Peyer's patch (tissue), 4 donors: ENCODE results near the gene MCOLN2. TPM values are rescaled to one million over a fixed set of nuclear protein-coding genes. Genes with fewer than 3 reads are reported as not detected.

ENCODE experiments used
- DNase-seq, 3 donors: peaks; one replicate each; pipeline ENCODE4 v3.0.0-alpha.2; 2017 to 2019
- H3K27ac ChIP-seq, 4 donors: fragments of 200-600 bp; sonication (generic); one replicate each; pipeline ENCODE4 v1.5.1; 2016 to 2019
- H3K27me3 ChIP-seq, 2 donors: fragments of 200-600 bp; sonication (generic); one replicate each; pipeline ENCODE4 v1.5.1; 2019
- H3K36me3 ChIP-seq, 3 donors: fragments of 200-600 bp; sonication (generic); one replicate each; pipeline ENCODE4 v1.5.1; 2016 to 2019
- H3K4me1 ChIP-seq, 4 donors: fragments of 200-600 bp; sonication (generic); one replicate each; pipeline ENCODE4 v1.5.1; 2016 to 2019
- H3K4me3 ChIP-seq, 4 donors: fragments of 200-600 bp; sonication (generic); 1 replicate in 3 of 4; 2 replicates in 1 of 4; pipeline ENCODE4 v1.5.1; 2016 to 2019; ENCODE audit warnings: mild to moderate bottlenecking in 1 of 4
- H3K9me3 ChIP-seq, 4 donors: fragments of 200-600 bp; sonication (generic); one replicate each; pipeline ENCODE4 v1.5.1; 2016 to 2019; ENCODE audit warnings: mild to moderate bottlenecking in 1 of 4
- CTCF ChIP-seq, 6 experiments: fragments of 450-650 bp in 4 of 6; fragments of 200-600 bp in 2 of 6; sonication (generic) in 1 of 6; IDR thresholded peaks; one replicate each; pipeline ENCODE4 v1.5.1; 2017 to 2019; ENCODE audit warnings: antibody characterized with exemption in 6 of 6, mild to moderate bottlenecking in 3 of 6, moderate library complexity in 1 of 6
- POLR2A ChIP-seq, 2 donors: fragments of 450-650 bp; IDR thresholded peaks; one replicate each; pipeline ENCODE4 v1.5.1; 2017; ENCODE audit warnings: antibody characterized with exemption in 2 of 2, mild to moderate bottlenecking in 2 of 2, moderate library complexity in 2 of 2
- total RNA-seq, 4 donors: library from RNA; depleted of rRNA; stranded (reverse); fragments of >200 nt; gene quantifications; one replicate each; pipeline ENCODE4 v1.1.0, GENCODE V29; 2016

MCOLN2 gene
- total RNA-seq, 4 donors from 2014 or later = 1.7 to 62.7 (median 5.2) TPM

DNA sequence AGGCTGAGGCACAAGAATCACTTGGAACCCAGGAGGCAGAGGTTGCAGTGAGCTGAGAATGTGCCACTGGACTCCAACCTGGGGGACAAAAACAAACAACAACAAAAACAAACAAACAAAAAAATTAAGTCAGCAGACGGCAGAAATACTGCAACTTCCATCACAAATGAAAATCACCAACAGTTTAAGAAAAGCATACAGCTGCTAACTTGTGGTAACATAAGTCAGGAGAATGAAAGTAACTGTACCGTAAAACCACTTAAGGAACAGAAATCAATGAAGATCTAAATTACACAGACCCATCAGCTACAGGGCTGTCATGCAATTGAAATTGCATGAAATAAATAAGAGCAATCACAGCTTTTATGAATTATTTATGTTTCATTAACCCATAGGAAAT is 25.0 kb downstream of the MCOLN2 start:
- no peaks in the 10 kb centered on the region for H3K36me3 ChIP-seq
- no peak overlapping the region for H3K4me3 ChIP-seq
- no peaks in the 10 kb centered on the region for H3K9me3 ChIP-seq
- DNase-seq = no peak
- no peaks in the 10 kb centered on the region for H3K27me3 ChIP-seq
- H3K4me1 ChIP-seq = no peaks in the 10 kb centered on the region
- no peak for TF ChIP-seq CTCF (IDR thresholded peaks at IDR 0.05)
- no peak overlapping the region for H3K27ac ChIP-seq

DNA sequence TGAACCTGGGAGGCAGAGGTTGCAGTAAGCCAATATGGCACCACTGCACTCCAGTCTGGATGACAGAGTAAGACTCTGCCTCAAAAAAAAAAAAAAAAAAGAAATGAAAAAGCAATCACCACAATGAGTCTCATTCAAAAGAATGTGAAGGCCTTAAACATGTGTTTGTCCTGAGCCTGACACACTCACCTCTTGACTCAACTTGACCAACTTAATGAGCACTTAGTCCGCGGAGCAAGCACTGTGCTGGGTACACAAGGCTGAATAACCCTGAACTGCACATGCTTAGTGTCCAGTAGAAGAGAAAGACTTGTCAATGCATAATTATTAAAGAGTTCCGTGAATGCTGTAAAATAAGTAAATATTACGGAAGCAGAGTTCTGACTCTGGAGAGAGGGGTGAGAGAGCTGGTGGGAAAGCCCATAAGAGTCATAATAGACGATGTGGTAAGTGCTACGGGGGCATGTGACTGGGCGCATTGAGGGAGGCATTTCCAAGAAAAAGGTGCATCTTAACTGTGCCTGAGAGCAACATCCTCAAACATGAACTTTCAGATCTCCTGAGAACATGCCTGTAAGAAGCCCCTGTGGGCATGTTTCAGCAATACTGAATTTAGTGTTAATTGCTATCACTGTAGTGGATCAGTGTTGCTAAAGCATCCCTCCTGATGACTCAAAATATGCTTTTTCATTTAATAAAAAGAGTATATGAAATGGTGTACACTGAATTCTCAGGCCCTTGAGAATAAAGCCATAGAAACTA is 27.2 kb downstream of the MCOLN2 start:
- no peaks in the 10 kb centered on the region for H3K4me1 ChIP-seq
- H3K36me3 ChIP-seq = no peaks in the 10 kb centered on the region
- no peaks in the 10 kb centered on the region for H3K9me3 ChIP-seq
- H3K27ac ChIP-seq = no peak overlapping the region
- no peak for DNase-seq
- no peak overlapping the region for H3K4me3 ChIP-seq
- no peaks in the 10 kb centered on the region for H3K27me3 ChIP-seq
- TF ChIP-seq POLR2A (IDR thresholded peaks at IDR 0.05) (no peak), CTCF (IDR thresholded peaks at IDR 0.05) (no peak)

GRCh38 chr1:84968865-84969264 is 28.0 kb downstream of the MCOLN2 start:
- Histone ChIP-seq H3K4me3 (no peak overlapping the region), H3K36me3 (no peaks in the 10 kb centered on the region), H3K27ac (no peak overlapping the region), H3K27me3 (no peaks in the 10 kb centered on the region), H3K9me3 (no peaks in the 10 kb centered on the region), H3K4me1 (no peaks in the 10 kb centered on the region)
- no peak for DNase-seq
- TF ChIP-seq POLR2A (IDR thresholded peaks at IDR 0.05) (no peak), CTCF (IDR thresholded peaks at IDR 0.05) (no peak)

- Histone ChIP-seq H3K36me3 (no peaks in the 10 kb centered on the region), H3K4me3 (no peak overlapping the region), H3K4me1 (no peaks in the 10 kb centered on the region), H3K27ac (no peak overlapping the region), H3K9me3 (no peaks in the 10 kb centered on the region), H3K27me3 (no peaks in the 10 kb centered on the region)
- no peak for DNase-seq
- no peak for TF ChIP-seq CTCF (IDR thresholded peaks at IDR 0.05)
Observed at GRCh38 chr1:84968101-84968500, 28.8 kb downstream of the MCOLN2 start.

DNA sequence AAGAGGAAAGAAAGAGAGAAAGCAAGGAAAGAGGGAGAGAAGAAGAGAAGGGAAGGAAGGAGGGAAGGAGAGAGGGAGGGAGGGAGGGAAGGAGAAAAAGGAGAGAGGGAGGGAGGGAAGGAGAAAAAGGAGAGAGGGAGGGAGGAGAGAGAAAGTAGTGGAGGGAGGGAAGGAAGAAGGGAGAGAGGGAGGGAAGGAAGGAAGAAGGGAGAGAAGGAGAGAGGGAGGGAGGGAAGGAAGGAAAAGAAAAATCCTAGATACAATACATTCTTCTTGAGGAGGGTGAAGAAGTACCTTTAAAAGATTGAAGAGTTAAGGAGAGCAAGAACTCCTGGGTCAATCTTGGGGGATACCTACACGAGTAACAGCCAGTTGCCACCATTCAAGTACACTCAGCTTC is 29.2 kb downstream of the MCOLN2 start:
- DNase-seq = no peak
- no peak for TF ChIP-seq POLR2A (IDR thresholded peaks at IDR 0.05)
- TF ChIP-seq CTCF (IDR thresholded peaks at IDR 0.05) = no peak
- Histone ChIP-seq H3K4me1 (no peaks in the 10 kb centered on the region), H3K36me3 (no peaks in the 10 kb centered on the region), H3K4me3 (no peak overlapping the region), H3K9me3 (no peaks in the 10 kb centered on the region), H3K27ac (no peak overlapping the region), H3K27me3 (no peaks in the 10 kb centered on the region)

DNA sequence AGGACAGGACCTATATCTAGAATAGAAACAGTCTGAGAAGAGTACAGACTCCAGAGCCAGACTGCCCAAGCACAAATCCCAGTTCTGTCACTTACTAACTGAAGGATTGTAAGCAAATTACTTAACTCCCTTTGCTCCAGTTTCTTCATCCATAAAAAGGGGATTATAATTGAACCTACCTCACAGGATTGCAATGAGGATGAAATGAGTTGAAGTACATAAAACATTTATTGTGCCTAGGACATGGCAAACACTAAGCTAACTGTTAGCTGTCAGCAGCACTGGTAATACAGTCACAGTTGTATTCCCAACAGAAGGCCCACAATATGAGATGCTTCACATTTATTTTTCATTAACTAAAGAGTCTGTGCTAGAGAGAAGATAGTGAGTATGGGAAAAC is 33.9 kb downstream of the MCOLN2 start:
- Histone ChIP-seq H3K27ac (no peak overlapping the region), H3K9me3 (no peaks in the 10 kb centered on the region), H3K4me1 (no peaks in the 10 kb centered on the region), H3K27me3 (no peaks in the 10 kb centered on the region), H3K4me3 (no peak overlapping the region), H3K36me3 (no peaks in the 10 kb centered on the region)
- no peak for DNase-seq
- TF ChIP-seq CTCF (IDR thresholded peaks at IDR 0.05) (no peak), POLR2A (IDR thresholded peaks at IDR 0.05) (no peak)
